HCT116 (cell line): ENCODE data around the gene LONRF3. TPM values are rescaled to one million over a fixed set of nuclear protein-coding genes. Genes with fewer than 3 reads are reported as not detected.

ENCODE experiments used
- ATAC-seq: fragments of 200-7000 bp; cut with Tn5 transposase; 2 replicates; pipeline ENCODE4 v1.9.1; 2020; ENCODE audit warnings: mild to moderate bottlenecking, moderate library complexity
- Bru-seq: library from RNA; stranded (reverse); fragments of 400-500 nt; gene quantifications from one replicate; lab custom pipeline; 2021; lab: Mats Ljungman, UMichigan
- BruChase-seq, 2 experiments: library from RNA; stranded (reverse); fragments of 400-500 nt; gene quantifications; one replicate each; lab custom pipeline; 2021; lab: Mats Ljungman, UMichigan
- BruUV-seq: library from RNA; stranded (reverse); fragments of 400-500 nt; replicated peaks from 2 replicates; lab custom pipeline; 2021; lab: Mats Ljungman, UMichigan
- CTCF ChIA-PET: fragments of 300-600 bp; sonication (Branson Sonifier 250); formaldehyde crosslinking; loops from one replicate; lab custom pipeline; 2021; ENCODE audit warnings: antibody characterized with exemption; lab: Charles Lee
- POLR2A ChIA-PET: fragments of 300-600, 350-600 bp; sonication (Branson Sonifier 250); formaldehyde crosslinking; loops from one replicate; lab custom pipeline; 2021; ENCODE audit warnings: antibody characterized with exemption; lab: Charles Lee
- RAD21 ChIA-PET, 2 experiments: fragments of 300-600 bp; sonication (Branson Sonifier 250); formaldehyde crosslinking; loops; one replicate each; lab custom pipeline; 2023; ENCODE audit warnings: low total read pairs in 2 of 2; ENCODE audit not compliant: uncharacterized antibody in 2 of 2, unreplicated experiment in 2 of 2, low non-redundant PET in 1 of 2; lab: Charles Lee
- DNase-seq: peaks from one replicate; pipeline ENCODE4 v3.0.0-alpha.2; 2010; ENCODE audit warnings: low read depth, low spot score
- H2AFZ ChIP-seq: fragments of 200-600 bp; shearing (Covaris generic), sonication (generic); 2 replicates; pipeline ENCODE4 v1.6.1; 2017; ENCODE audit warnings: low read depth, mixed run types, mixed read lengths, antibody characterized with exemption, low read length; ENCODE audit not compliant: poor library complexity, severe bottlenecking
- H3K27ac ChIP-seq: 2 replicates; pipeline ENCODE4 v1.5.1; 2012; ENCODE audit warnings: low read depth, low read length
- H3K27me3 ChIP-seq: fragments of 200-600 bp; sonication (generic); 2 replicates; pipeline ENCODE4 v1.6.1; 2016; ENCODE audit warnings: mixed run types, low read length, mixed read lengths; ENCODE audit not compliant: insufficient read depth
- H3K36me3 ChIP-seq, 2 experiments: fragments of 200-500 bp in 1 of 2; fragments of 200-600 bp in 1 of 2; sonication (Bioruptor generic) in 1 of 2; sonication (generic) in 1 of 2; 2 replicates each; pipeline versions ENCODE4 v1.5.1 to v1.6.1; 2014 to 2016; ENCODE audit warnings: low read length in 2 of 2, inconsistent platforms in 1 of 2, mixed read lengths in 1 of 2, mixed run types in 1 of 2; ENCODE audit not compliant: insufficient read depth in 2 of 2, control insufficient read depth in 1 of 2
- H3K4me1 ChIP-seq, 2 experiments: fragments of 200-600 bp in 1 of 2; sonication (generic) in 1 of 2; 2 replicates each; pipeline versions ENCODE4 v1.5.1 to v1.6.1; 2012 to 2017; ENCODE audit warnings: low read length in 2 of 2, inconsistent platforms in 1 of 2, mild to moderate bottlenecking in 1 of 2, mixed read lengths in 1 of 2, mixed run types in 1 of 2, moderate library complexity in 1 of 2; ENCODE audit not compliant: insufficient read depth in 2 of 2, control insufficient read depth in 1 of 2
- H3K4me2 ChIP-seq: fragments of 200-600 bp; sonication (generic); 2 replicates; pipeline ENCODE4 v1.6.1; 2017; ENCODE audit warnings: mixed run types, low read length, mixed read lengths
- H3K4me3 ChIP-seq, 2 experiments: fragments of 200-600 bp in 1 of 2; sonication (generic) in 1 of 2; replicated peaks in 1 of 2; 2 replicates each; pipeline ENCODE4 v1.5.1; 2011 to 2016; ENCODE audit warnings: low read length in 2 of 2, control low read depth in 1 of 2, low read depth in 1 of 2, mild to moderate bottlenecking in 1 of 2, mixed read lengths in 1 of 2, mixed run types in 1 of 2
- H3K79me2 ChIP-seq: fragments of 200-600 bp; sonication (generic); 2 replicates; pipeline ENCODE4 v1.6.1; 2017; ENCODE audit warnings: mild to moderate bottlenecking, mixed run types, low read length, moderate library complexity, mixed read lengths; ENCODE audit not compliant: insufficient read depth
- H3K9ac ChIP-seq: fragments of 200-600 bp; sonication (generic); 2 replicates; pipeline ENCODE4 v1.6.1; 2016; ENCODE audit warnings: low read length, mixed read lengths
- H3K9me2 ChIP-seq: fragments of 200-600 bp; sonication (generic), shearing (Covaris generic); 2 replicates; pipeline ENCODE4 v1.6.1; 2017; ENCODE audit warnings: mixed run types, mild to moderate bottlenecking, moderate library complexity; ENCODE audit not compliant: insufficient read depth
- H3K9me3 ChIP-seq, 2 experiments: fragments of 200-500 bp in 1 of 2; fragments of 200-600 bp in 1 of 2; sonication (Bioruptor generic) in 1 of 2; sonication (generic) in 1 of 2; 2 replicates each; pipeline ENCODE4 v1.6.1; 2014 to 2017; ENCODE audit warnings: low read length in 2 of 2, mixed read lengths in 2 of 2, inconsistent platforms in 1 of 2, low read depth in 1 of 2, mild to moderate bottlenecking in 1 of 2, mixed run types in 1 of 2, moderate library complexity in 1 of 2; ENCODE audit not compliant: control insufficient read depth in 1 of 2, insufficient read depth in 1 of 2
- H4K20me1 ChIP-seq: fragments of 200-600 bp; sonication (generic), shearing (Covaris generic); 2 replicates; pipeline ENCODE4 v1.6.1; 2017; ENCODE audit warnings: mixed run types, mild to moderate bottlenecking, moderate library complexity; ENCODE audit not compliant: insufficient read depth
- CEBPB ChIP-seq: IDR thresholded peaks from 2 replicates; pipeline ENCODE4 v1.6.1; 2012; ENCODE audit warnings: low read depth
- EZH2phosphoT487 ChIP-seq: fragments of 200-600 bp; IDR thresholded peaks from 2 replicates; pipeline ENCODE4 v1.6.1; 2018; ENCODE audit warnings: antibody characterized with exemption, borderline replicate concordance
- FOSL1 ChIP-seq: IDR thresholded peaks from 2 replicates; pipeline ENCODE4 v1.6.1; 2012; ENCODE audit warnings: low read depth
- POLR2A ChIP-seq: IDR thresholded peaks from 2 replicates; pipeline ENCODE4 v1.7.0; 2011; ENCODE audit warnings: borderline replicate concordance; ENCODE audit not compliant: insufficient read depth, insufficient read length; ENCODE audit errors: extremely low read depth
- POLR2AphosphoS5 ChIP-seq: IDR thresholded peaks from 2 replicates; pipeline ENCODE4 v1.6.1; 2011; ENCODE audit warnings: mild to moderate bottlenecking, low read depth, low read length, moderate library complexity
- REST ChIP-seq: IDR thresholded peaks from 2 replicates; pipeline ENCODE4 v1.6.1; 2012; ENCODE audit warnings: low read depth
- SIN3A ChIP-seq: IDR thresholded peaks from 2 replicates; pipeline ENCODE4 v1.6.1; 2012; ENCODE audit warnings: low read depth
- TCF7L2 ChIP-seq: IDR thresholded peaks from 2 replicates; pipeline ENCODE4 v1.7.0; 2011; ENCODE audit warnings: borderline replicate concordance, inconsistent platforms; ENCODE audit not compliant: insufficient read depth, insufficient read length; ENCODE audit errors: extremely low read depth
- ZNF274 ChIP-seq: fragments of 200-500 bp; sonication (Bioruptor generic); IDR thresholded peaks from 2 replicates; pipeline ENCODE4 v1.6.1; 2014; ENCODE audit warnings: mild to moderate bottlenecking, low read depth, low read length, inconsistent platforms
- intact Hi-C: fragments of 100-400 bp; cut with micrococcal nuclease; formaldehyde crosslinking; loops from 2 replicates; pipeline ENCODE4 v1.10.0; 2022
- long read RNA-seq: library from polyadenylated mRNA; unstranded; transcript quantifications from one replicate; pipeline ENCODE4 v2.0.0, GENCODE V29; 2021; ENCODE audit not compliant: unreplicated experiment
- polyA plus RNA-seq: library from polyadenylated mRNA; unstranded; fragments of >200 nt; gene quantifications from 2 replicates; pipeline ENCODE4 v1.2.1, GENCODE V29; 2012; ENCODE audit warnings: missing spikeins
- total RNA-seq: library from RNA; stranded (reverse); gene quantifications from one replicate; pipeline ENCODE4 v1.2.1, GENCODE V29; 2021; ENCODE audit not compliant: unreplicated experiment
- TF ChIP-seq, protein P1 (sequence below), 3 experiments: fragments of 200-600 bp in 1 of 3; sonication (generic) in 1 of 3; IDR thresholded peaks in 2 of 3; conservative IDR thresholded peaks in 1 of 3; 2 replicates each; pipeline ENCODE4 v1.5.1; 2012 to 2017; ENCODE audit warnings: low read depth in 2 of 3, low read length in 2 of 3, antibody characterized with exemption in 1 of 3, borderline replicate concordance in 1 of 3, control low read depth in 1 of 3, mild to moderate bottlenecking in 1 of 3, mixed read lengths in 1 of 3, mixed run types in 1 of 3, moderate library complexity in 1 of 3; ENCODE audit not compliant: insufficient read depth in 1 of 3
- TF ChIP-seq, protein P2 (sequence below): IDR thresholded peaks from 2 replicates; pipeline ENCODE4 v1.6.1; 2012

The LONRF3 gene
- total RNA-seq (3.1 TPM), Bru-seq, nascent RNA (percentile 58 among the genes with signal in this experiment), BruChase-seq, experiment 1, labeled RNA remaining after a 6-hour chase (percentile 47 among the genes with signal in this experiment), BruChase-seq, experiment 2, labeled RNA remaining after a 2-hour chase (percentile 49 among the genes with signal in this experiment)
- polyA plus RNA-seq: 1.6 and 2.0 TPM in 2 replicates
- long read RNA-seq, partial matches to known transcripts: 1 of 5 reads
- long read RNA-seq, other reads (novel, unspliced or antisense): 3 of 5 reads

DNA sequence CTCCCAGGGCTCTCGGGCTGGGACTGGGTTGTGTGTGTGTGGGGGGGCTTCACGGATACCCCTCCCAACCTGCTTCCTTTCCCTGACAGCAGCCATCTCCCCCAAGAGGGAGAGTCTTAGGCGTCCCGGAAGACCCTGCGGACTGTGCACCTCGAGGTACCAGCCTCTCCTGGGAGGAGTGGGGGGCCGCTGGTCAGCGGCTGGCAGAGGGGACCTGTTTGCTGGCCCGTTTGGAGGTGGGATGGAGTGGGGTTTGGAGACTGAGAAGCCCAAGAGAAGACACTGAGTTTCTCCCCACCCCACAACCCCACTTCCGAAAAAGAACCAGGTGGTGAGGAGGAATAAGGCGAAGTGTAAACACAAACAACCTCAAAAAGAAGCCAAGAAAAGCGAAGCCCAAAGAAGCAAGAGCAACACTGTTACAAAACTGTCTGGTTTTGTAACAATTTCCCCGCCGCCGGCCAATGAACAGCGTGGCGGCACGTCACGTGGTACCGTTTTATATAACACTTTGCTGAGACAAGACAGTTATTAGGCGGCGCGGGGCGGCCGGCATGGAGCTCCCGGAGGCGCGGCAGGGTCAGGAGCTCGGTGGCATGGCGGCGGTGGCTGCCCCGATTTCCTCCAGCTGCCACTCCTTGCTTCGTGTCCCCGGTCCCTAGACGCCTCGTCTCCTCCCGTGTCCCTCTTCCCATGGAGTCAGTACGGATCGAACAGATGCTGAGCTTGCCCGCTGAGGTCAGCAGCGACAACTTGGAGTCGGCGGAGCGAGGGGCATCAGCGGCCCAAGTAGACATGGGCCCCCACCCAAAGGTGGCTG is at the start of gene LONRF3:
TSS of gene LONRF3 (plus strand) at position 531 of the 820 bp plus-strand sequence. CDS start at position 694, 163 bp downstream.
- TF ChIP-seq TCF7L2: peak; percentile 20
- TF ChIP-seq, protein P1, sequence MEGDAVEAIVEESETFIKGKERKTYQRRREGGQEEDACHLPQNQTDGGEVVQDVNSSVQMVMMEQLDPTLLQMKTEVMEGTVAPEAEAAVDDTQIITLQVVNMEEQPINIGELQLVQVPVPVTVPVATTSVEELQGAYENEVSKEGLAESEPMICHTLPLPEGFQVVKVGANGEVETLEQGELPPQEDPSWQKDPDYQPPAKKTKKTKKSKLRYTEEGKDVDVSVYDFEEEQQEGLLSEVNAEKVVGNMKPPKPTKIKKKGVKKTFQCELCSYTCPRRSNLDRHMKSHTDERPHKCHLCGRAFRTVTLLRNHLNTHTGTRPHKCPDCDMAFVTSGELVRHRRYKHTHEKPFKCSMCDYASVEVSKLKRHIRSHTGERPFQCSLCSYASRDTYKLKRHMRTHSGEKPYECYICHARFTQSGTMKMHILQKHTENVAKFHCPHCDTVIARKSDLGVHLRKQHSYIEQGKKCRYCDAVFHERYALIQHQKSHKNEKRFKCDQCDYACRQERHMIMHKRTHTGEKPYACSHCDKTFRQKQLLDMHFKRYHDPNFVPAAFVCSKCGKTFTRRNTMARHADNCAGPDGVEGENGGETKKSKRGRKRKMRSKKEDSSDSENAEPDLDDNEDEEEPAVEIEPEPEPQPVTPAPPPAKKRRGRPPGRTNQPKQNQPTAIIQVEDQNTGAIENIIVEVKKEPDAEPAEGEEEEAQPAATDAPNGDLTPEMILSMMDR (IDR thresholded peaks at IDR 0.05 in 2 of 3, conservative IDR thresholded peaks at IDR 0.05 in 1 of 3; ENCODE audit: borderline replicate concordance in 1 of 3, insufficient read depth in 1 of 3, low read depth in 2 of 3, low read length in 2 of 3): no peak
- no peak for TF ChIP-seq FOSL1
- TF ChIP-seq CEBPB: no peak
- TF ChIP-seq POLR2A: peak; percentile 56
- 0 out of 2 replicates have a peak, but pooled peaks have one; percentile 17 for TF ChIP-seq POLR2AphosphoS5
- TF ChIP-seq EZH2phosphoT487: no peak
- TF ChIP-seq, protein P2, sequence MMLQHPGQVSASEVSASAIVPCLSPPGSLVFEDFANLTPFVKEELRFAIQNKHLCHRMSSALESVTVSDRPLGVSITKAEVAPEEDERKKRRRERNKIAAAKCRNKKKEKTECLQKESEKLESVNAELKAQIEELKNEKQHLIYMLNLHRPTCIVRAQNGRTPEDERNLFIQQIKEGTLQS: no peak
- no peak for TF ChIP-seq SIN3A
- no peak for TF ChIP-seq ZNF274
- TF ChIP-seq REST: no peak
- TF ChIP-seq, all 23 proteins: peak for 3
- CTCF ChIA-PET: no interaction called here
- peak within 1 kb of the TSS; percentile 35 for H2AFZ ChIP-seq
- H3K9ac ChIP-seq: no peak within 1 kb of the TSS
- no peaks in the 10 kb centered on the region for H3K9me2 ChIP-seq
- no peaks in the 10 kb centered on the region for H3K79me2 ChIP-seq
- H3K27me3 ChIP-seq: no peaks in the 10 kb centered on the region
- peak; percentile 40 for ATAC-seq
- no peak for DNase-seq
- H3K4me2 ChIP-seq: peak within 1 kb of the TSS; percentile 78
- intact Hi-C loops: no loop called here
- RAD21 ChIA-PET: no interaction called here
- H3K9me3 ChIP-seq: no peaks in the 10 kb centered on the region
- POLR2A ChIA-PET: no interaction called here
- no peaks in the 10 kb centered on the region for H3K36me3 ChIP-seq
- H4K20me1 ChIP-seq: no peaks in the 10 kb centered on the region
- no TSS peak for BruUV-seq
- peak within 1 kb of the TSS; percentile 39 to 56 for H3K4me3 ChIP-seq
- peaks cover 11 to 32% of the 10 kb centered on the region in 2 experiments; a peak in 3 of 4 replicates for H3K4me1 ChIP-seq
- peak within 1 kb of the TSS; percentile 35; the same call in 1 of the 2 replicates for H3K27ac ChIP-seq
